Transverse colon (tissue), 4 donors: Measurements from ENCODE around the gene F9.

ENCODE experiments used
- EP300 ChIP-seq: sonication (generic); formaldehyde crosslinking; IDR thresholded peaks from one replicate; pipeline ENCODE4 v1.6.1; 2017; ENCODE audit warnings: antibody characterized with exemption, low read depth
- POLR2A ChIP-seq: fragments of 450-650 bp; IDR thresholded peaks from one replicate; pipeline ENCODE4 v1.6.1; 2016; ENCODE audit warnings: antibody characterized with exemption, mild to moderate bottlenecking, moderate library complexity
- POLR2AphosphoS5 ChIP-seq, 3 donors: sonication (generic); formaldehyde crosslinking; IDR thresholded peaks; one replicate each; pipeline ENCODE4 v1.6.1; 2016; ENCODE audit warnings: antibody characterized with exemption in 3 of 3
- TF ChIP-seq, protein P1 (sequence below), 5 experiments: fragments of 200-600 bp in 3 of 5; fragments of 450-650 bp in 2 of 5; sonication (generic) in 3 of 5; IDR thresholded peaks; 1 replicate in 2 of 5; 2 replicates in 3 of 5; pipeline ENCODE4 v1.5.1; 2016 to 2017; ENCODE audit warnings: antibody characterized with exemption in 5 of 5, inconsistent platforms in 3 of 5, mild to moderate bottlenecking in 2 of 5, moderate library complexity in 1 of 5

DNA sequence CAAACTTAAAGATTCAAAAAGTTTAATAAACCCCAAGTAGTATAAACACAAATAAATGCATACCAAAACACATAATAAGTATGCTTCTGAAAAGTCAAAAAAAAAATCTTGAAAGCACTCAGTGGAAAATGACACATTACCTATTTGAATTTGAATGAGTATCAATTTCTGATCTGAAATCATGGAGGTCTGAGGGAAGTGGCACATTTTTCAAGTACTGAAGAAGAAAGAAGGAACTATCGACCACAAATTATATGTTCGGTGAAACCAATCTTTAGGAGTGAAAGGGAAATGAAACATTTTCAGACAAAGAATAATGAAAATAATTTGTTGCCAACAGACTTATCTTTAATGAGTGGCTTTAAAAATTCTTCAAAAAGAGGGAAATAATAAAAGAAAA lies 12.1 kb upstream of the F9 start:
- TF ChIP-seq, protein P1, sequence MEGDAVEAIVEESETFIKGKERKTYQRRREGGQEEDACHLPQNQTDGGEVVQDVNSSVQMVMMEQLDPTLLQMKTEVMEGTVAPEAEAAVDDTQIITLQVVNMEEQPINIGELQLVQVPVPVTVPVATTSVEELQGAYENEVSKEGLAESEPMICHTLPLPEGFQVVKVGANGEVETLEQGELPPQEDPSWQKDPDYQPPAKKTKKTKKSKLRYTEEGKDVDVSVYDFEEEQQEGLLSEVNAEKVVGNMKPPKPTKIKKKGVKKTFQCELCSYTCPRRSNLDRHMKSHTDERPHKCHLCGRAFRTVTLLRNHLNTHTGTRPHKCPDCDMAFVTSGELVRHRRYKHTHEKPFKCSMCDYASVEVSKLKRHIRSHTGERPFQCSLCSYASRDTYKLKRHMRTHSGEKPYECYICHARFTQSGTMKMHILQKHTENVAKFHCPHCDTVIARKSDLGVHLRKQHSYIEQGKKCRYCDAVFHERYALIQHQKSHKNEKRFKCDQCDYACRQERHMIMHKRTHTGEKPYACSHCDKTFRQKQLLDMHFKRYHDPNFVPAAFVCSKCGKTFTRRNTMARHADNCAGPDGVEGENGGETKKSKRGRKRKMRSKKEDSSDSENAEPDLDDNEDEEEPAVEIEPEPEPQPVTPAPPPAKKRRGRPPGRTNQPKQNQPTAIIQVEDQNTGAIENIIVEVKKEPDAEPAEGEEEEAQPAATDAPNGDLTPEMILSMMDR (IDR thresholded peaks at IDR 0.05) = no peak
- TF ChIP-seq EP300 (no peak), POLR2A (no peak), POLR2AphosphoS5 (IDR thresholded peaks at IDR 0.05) (no peak)
